Liver (tissue), 9 donors: ENCODE data around the gene CUBN. TPM values are rescaled to one million over a fixed set of nuclear protein-coding genes. Genes with fewer than 3 reads are reported as not detected.

ENCODE experiments used
- DNase-seq: peaks from one replicate; pipeline ENCODE4 v3.0.0-alpha.2; 2017; ENCODE audit warnings: low spot score
- H3K27ac ChIP-seq, 2 donors: one replicate each; pipeline ENCODE4 v1.7.0; 2013; ENCODE audit warnings: inconsistent platforms in 2 of 2, low read length in 2 of 2, control low read depth in 1 of 2, low read depth in 1 of 2, mild to moderate bottlenecking in 1 of 2
- H3K27me3 ChIP-seq, 4 donors: one replicate each; pipeline versions ENCODE4 v1.6.1 to v1.7.0; 2013; ENCODE audit warnings: low read length in 3 of 4, inconsistent platforms in 1 of 4, mild to moderate bottlenecking in 1 of 4, moderate library complexity in 1 of 4; ENCODE audit not compliant: control insufficient read depth in 4 of 4, insufficient read depth in 4 of 4
- H3K36me3 ChIP-seq, 4 donors: one replicate each; pipeline versions ENCODE4 v1.6.1 to v1.7.0; 2013; ENCODE audit warnings: low read length in 3 of 4, mild to moderate bottlenecking in 3 of 4, low read depth in 1 of 4, moderate library complexity in 1 of 4; ENCODE audit not compliant: control insufficient read depth in 4 of 4, insufficient read depth in 3 of 4
- H3K4me1 ChIP-seq, 4 donors: one replicate each; pipeline versions ENCODE4 v1.6.1 to v1.7.0; 2013; ENCODE audit warnings: low read length in 3 of 4, mild to moderate bottlenecking in 3 of 4, moderate library complexity in 1 of 4; ENCODE audit not compliant: control insufficient read depth in 4 of 4, insufficient read depth in 4 of 4
- H3K4me3 ChIP-seq, 3 donors: one replicate each; pipeline versions ENCODE4 v1.6.1 to v1.7.0; 2013; ENCODE audit warnings: low read length in 3 of 3, control low read depth in 1 of 3, low read depth in 1 of 3, mild to moderate bottlenecking in 1 of 3
- H3K9ac ChIP-seq, 2 donors: one replicate each; pipeline ENCODE4 v1.7.0; 2013; ENCODE audit warnings: low read length in 2 of 2, mild to moderate bottlenecking in 2 of 2, moderate library complexity in 2 of 2, control low read depth in 1 of 2, low read depth in 1 of 2
- H3K9me3 ChIP-seq, 4 donors: one replicate each; pipeline versions ENCODE4 v1.6.1 to v1.7.0; 2013; ENCODE audit warnings: low read length in 3 of 4; ENCODE audit not compliant: control insufficient read depth in 4 of 4
- EGR1 ChIP-seq, 2 donors: IDR thresholded peaks; 2 replicates each; pipeline ENCODE4 v1.6.1; 2016 to 2018; ENCODE audit warnings: antibody characterized with exemption in 2 of 2, low read depth in 2 of 2
- FOXA1 ChIP-seq: IDR thresholded peaks from 2 replicates; pipeline ENCODE4 v1.6.1; 2016; ENCODE audit warnings: antibody characterized with exemption
- FOXA2 ChIP-seq: IDR thresholded peaks from 2 replicates; pipeline ENCODE4 v1.6.1; 2016; ENCODE audit warnings: antibody characterized with exemption
- HNF4A ChIP-seq, 2 donors: conservative IDR thresholded peaks; 2 replicates each; pipeline ENCODE4 v1.6.1; 2016; ENCODE audit warnings: antibody characterized with exemption in 2 of 2, mild to moderate bottlenecking in 2 of 2
- HNF4G ChIP-seq: IDR thresholded peaks from 2 replicates; pipeline ENCODE4 v1.6.1; 2016; ENCODE audit warnings: antibody characterized with exemption
- JUND ChIP-seq, 2 donors: IDR thresholded peaks; 2 replicates each; pipeline ENCODE4 v1.6.1; 2016; ENCODE audit warnings: antibody characterized with exemption in 2 of 2
- NR2F2 ChIP-seq: IDR thresholded peaks from 2 replicates; pipeline ENCODE4 v1.6.1; 2016; ENCODE audit warnings: antibody characterized with exemption
- RAD21 ChIP-seq, 2 donors: IDR thresholded peaks; 2 replicates each; pipeline ENCODE4 v1.6.1; 2016; ENCODE audit warnings: antibody characterized with exemption in 2 of 2, mild to moderate bottlenecking in 2 of 2
- SP1 ChIP-seq: IDR thresholded peaks from 2 replicates; pipeline ENCODE4 v1.6.1; 2018; ENCODE audit warnings: antibody characterized with exemption, mild to moderate bottlenecking
- TAF1 ChIP-seq: conservative IDR thresholded peaks from 2 replicates; pipeline ENCODE4 v1.6.1; 2016; ENCODE audit warnings: antibody characterized with exemption, mild to moderate bottlenecking
- YY1 ChIP-seq: IDR thresholded peaks from 2 replicates; pipeline ENCODE4 v1.6.1; 2016; ENCODE audit warnings: antibody characterized with exemption, mild to moderate bottlenecking
- WGBS: extraction: QIAGEN DNeasy Blood & Tissue Kit; methylation state at CpG from one replicate; pipeline ENCODE4 v1.1.7; 2013; 5-methylcytosine and 5-hydroxymethylcytosine counted together
- polyA plus RNA-seq, 2 donors: library from polyadenylated mRNA; stranded (reverse) in 1 of 2; unstranded in 1 of 2; fragments of 200-250 nt in 1 of 2; fragments of >200 nt in 1 of 2; fragmentation: Nextera tagmentation in 1 of 2; extraction: Ambion mirVana in 1 of 2; gene quantifications; one replicate each; pipeline versions ENCODE4 v1.2.1 to v1.2.3, GENCODE V29; 2013 to 2015
- total RNA-seq, 2 donors: library from RNA; depleted of rRNA; stranded (reverse); fragments of >200 nt; gene quantifications; one replicate each; pipeline ENCODE4 v1.2.3, GENCODE V29; 2014
- TF ChIP-seq, protein P1 (sequence below): IDR thresholded peaks from 2 replicates; pipeline ENCODE4 v1.6.1; 2016; ENCODE audit warnings: antibody characterized with exemption, mild to moderate bottlenecking
- TF ChIP-seq, protein P2 (sequence below): IDR thresholded peaks from 2 replicates; pipeline ENCODE4 v1.6.1; 2016; ENCODE audit warnings: antibody characterized with exemption
- TF ChIP-seq, protein P3 (sequence below): IDR thresholded peaks from 2 replicates; pipeline ENCODE4 v1.6.1; 2016; ENCODE audit warnings: antibody characterized with exemption
- TF ChIP-seq, protein P4 (sequence below): IDR thresholded peaks from 2 replicates; pipeline ENCODE4 v1.6.1; 2016; ENCODE audit warnings: antibody characterized with exemption
- TF ChIP-seq, protein P5 (sequence below): fragments of 150-350 bp; IDR thresholded peaks from 2 replicates; pipeline ENCODE4 v1.5.1; 2017; ENCODE audit warnings: improper control_type of control experiment, low read depth, low read length; ENCODE audit not compliant: missing input control
- donor health status: healthy.
- donor health status: healthy.
- donor health status: healthy.
- donor health status: healthy.
- donor health status: healthy.

The CUBN gene
- total RNA-seq (under 1 TPM; 0.51 to 0.67 TPM), polyA plus RNA-seq (under 1 TPM; 0.01 to 0.08 TPM)

DNA sequence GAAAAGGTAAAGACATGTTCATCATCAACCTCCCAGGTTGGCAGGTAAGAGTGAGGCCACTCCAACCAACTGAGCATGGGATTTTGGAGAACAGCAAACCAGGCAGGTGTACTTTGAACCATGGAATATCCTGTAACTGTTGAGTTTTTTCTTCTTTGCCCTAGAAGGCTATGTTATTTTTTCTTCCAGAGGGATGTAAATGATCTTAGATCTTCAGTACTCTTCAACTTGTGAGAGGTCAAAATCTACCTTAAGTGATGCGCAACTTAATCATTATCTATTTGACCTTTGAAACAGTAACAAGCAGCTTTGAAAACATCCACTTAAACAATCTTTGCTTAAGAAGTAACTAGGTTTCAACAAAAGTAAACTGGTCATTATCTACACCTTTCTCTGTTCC, at the start of gene CUBN:
Gene CUBN (minus strand): TSS at position 71 of the 400 bp plus-strand sequence. CDS start 46 bp downstream, at position 25.
- peaks cover 0 to 1% (median 0%) of the 10 kb centered on the region in 4 donors for H3K4me1 ChIP-seq
- 85% methylated on average over 1 of the region's 1 CpG for WGBS
- H3K9me3 ChIP-seq: no peaks in the 10 kb centered on the region
- no peak for DNase-seq
- TF ChIP-seq FOXA2: no peak
- no peak for TF ChIP-seq NR2F2
- no peak for TF ChIP-seq TAF1
- TF ChIP-seq RAD21 (IDR thresholded peaks at IDR 0.05): no peak
- no peak for TF ChIP-seq EGR1 (IDR thresholded peaks at IDR 0.05; ENCODE audit: low read depth in 2 of 2)
- no peak for TF ChIP-seq HNF4G
- TF ChIP-seq HNF4A (conservative IDR thresholded peaks at IDR 0.05): no peak
- TF ChIP-seq, protein P1, sequence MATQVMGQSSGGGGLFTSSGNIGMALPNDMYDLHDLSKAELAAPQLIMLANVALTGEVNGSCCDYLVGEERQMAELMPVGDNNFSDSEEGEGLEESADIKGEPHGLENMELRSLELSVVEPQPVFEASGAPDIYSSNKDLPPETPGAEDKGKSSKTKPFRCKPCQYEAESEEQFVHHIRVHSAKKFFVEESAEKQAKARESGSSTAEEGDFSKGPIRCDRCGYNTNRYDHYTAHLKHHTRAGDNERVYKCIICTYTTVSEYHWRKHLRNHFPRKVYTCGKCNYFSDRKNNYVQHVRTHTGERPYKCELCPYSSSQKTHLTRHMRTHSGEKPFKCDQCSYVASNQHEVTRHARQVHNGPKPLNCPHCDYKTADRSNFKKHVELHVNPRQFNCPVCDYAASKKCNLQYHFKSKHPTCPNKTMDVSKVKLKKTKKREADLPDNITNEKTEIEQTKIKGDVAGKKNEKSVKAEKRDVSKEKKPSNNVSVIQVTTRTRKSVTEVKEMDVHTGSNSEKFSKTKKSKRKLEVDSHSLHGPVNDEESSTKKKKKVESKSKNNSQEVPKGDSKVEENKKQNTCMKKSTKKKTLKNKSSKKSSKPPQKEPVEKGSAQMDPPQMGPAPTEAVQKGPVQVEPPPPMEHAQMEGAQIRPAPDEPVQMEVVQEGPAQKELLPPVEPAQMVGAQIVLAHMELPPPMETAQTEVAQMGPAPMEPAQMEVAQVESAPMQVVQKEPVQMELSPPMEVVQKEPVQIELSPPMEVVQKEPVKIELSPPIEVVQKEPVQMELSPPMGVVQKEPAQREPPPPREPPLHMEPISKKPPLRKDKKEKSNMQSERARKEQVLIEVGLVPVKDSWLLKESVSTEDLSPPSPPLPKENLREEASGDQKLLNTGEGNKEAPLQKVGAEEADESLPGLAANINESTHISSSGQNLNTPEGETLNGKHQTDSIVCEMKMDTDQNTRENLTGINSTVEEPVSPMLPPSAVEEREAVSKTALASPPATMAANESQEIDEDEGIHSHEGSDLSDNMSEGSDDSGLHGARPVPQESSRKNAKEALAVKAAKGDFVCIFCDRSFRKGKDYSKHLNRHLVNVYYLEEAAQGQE: no peak
- TF ChIP-seq, protein P2, sequence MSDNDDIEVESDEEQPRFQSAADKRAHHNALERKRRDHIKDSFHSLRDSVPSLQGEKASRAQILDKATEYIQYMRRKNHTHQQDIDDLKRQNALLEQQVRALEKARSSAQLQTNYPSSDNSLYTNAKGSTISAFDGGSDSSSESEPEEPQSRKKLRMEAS: no peak
- TF ChIP-seq SP1: no peak
- TF ChIP-seq YY1: no peak
- TF ChIP-seq, protein P3, sequence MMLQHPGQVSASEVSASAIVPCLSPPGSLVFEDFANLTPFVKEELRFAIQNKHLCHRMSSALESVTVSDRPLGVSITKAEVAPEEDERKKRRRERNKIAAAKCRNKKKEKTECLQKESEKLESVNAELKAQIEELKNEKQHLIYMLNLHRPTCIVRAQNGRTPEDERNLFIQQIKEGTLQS: no peak
- TF ChIP-seq FOXA1: no peak
- TF ChIP-seq, protein P4, sequence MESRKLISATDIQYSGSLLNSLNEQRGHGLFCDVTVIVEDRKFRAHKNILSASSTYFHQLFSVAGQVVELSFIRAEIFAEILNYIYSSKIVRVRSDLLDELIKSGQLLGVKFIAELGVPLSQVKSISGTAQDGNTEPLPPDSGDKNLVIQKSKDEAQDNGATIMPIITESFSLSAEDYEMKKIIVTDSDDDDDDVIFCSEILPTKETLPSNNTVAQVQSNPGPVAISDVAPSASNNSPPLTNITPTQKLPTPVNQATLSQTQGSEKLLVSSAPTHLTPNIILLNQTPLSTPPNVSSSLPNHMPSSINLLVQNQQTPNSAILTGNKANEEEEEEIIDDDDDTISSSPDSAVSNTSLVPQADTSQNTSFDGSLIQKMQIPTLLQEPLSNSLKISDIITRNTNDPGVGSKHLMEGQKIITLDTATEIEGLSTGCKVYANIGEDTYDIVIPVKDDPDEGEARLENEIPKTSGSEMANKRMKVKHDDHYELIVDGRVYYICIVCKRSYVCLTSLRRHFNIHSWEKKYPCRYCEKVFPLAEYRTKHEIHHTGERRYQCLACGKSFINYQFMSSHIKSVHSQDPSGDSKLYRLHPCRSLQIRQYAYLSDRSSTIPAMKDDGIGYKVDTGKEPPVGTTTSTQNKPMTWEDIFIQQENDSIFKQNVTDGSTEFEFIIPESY: no peak
- no peak for TF ChIP-seq JUND (IDR thresholded peaks at IDR 0.05)
- TF ChIP-seq, protein P5, sequence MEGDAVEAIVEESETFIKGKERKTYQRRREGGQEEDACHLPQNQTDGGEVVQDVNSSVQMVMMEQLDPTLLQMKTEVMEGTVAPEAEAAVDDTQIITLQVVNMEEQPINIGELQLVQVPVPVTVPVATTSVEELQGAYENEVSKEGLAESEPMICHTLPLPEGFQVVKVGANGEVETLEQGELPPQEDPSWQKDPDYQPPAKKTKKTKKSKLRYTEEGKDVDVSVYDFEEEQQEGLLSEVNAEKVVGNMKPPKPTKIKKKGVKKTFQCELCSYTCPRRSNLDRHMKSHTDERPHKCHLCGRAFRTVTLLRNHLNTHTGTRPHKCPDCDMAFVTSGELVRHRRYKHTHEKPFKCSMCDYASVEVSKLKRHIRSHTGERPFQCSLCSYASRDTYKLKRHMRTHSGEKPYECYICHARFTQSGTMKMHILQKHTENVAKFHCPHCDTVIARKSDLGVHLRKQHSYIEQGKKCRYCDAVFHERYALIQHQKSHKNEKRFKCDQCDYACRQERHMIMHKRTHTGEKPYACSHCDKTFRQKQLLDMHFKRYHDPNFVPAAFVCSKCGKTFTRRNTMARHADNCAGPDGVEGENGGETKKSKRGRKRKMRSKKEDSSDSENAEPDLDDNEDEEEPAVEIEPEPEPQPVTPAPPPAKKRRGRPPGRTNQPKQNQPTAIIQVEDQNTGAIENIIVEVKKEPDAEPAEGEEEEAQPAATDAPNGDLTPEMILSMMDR: no peak
- H3K9ac ChIP-seq: no peak within 1 kb of the TSS
- no peak within 1 kb of the TSS for H3K27ac ChIP-seq
- no peak within 1 kb of the TSS for H3K4me3 ChIP-seq
- no peaks in the 10 kb centered on the region for H3K27me3 ChIP-seq
- H3K36me3 ChIP-seq: no peaks in the 10 kb centered on the region

DNA sequence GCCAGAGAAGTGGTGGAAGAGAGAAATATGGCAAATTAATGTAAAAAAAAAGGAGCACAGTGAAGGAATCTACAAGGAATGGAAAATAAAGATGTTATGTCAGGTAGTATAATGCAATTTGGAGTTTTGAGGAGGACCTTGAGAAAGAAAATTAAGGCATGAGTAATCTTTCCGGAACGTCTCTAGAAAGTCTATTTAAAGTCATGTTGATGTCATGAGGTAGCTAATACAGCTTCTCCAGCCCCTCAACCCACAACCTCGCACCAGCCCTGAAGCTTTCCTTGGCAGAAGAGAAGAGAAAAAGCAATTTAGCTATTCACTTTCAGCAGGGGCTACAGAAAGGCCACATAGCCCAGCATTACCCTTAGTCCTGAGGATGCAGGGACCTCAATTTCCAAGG, 49.4 kb upstream of the CUBN start:
- H3K9me3 ChIP-seq: no peaks in the 10 kb centered on the region
- no peaks in the 10 kb centered on the region for H3K4me1 ChIP-seq
- no peaks in the 10 kb centered on the region for H3K36me3 ChIP-seq
- H3K4me3 ChIP-seq: no peak overlapping the region
- TF ChIP-seq RAD21 (IDR thresholded peaks at IDR 0.05): no peak
- no peak for TF ChIP-seq FOXA1
- TF ChIP-seq, protein P3: no peak
- TF ChIP-seq, protein P4: no peak
- TF ChIP-seq TAF1: no peak
- no peak for TF ChIP-seq HNF4G
- TF ChIP-seq, protein P2: no peak
- TF ChIP-seq FOXA2: no peak
- no peak for TF ChIP-seq SP1
- TF ChIP-seq, protein P5: no peak
- no peak for TF ChIP-seq HNF4A (conservative IDR thresholded peaks at IDR 0.05)
- no peak for TF ChIP-seq EGR1 (IDR thresholded peaks at IDR 0.05; ENCODE audit: low read depth in 2 of 2)
- no peak for TF ChIP-seq NR2F2
- no peak for DNase-seq
- H3K27ac ChIP-seq: no peak overlapping the region
- H3K27me3 ChIP-seq: no peaks in the 10 kb centered on the region
- WGBS: 90% methylated on average over 3 of the region's 3 CpGs
- H3K9ac ChIP-seq: no peak overlapping the region
